HepG2 (cell line): ENCODE data around the gene BAZ1A. TPM values are rescaled to one million over a fixed set of nuclear protein-coding genes. Genes with fewer than 3 reads are reported as not detected.
A peak's percentile ranks its signal among the peaks of the same experiment; 100 is the strongest.

Source experiments
- ATF5 ChIP-seq: sonication (generic); formaldehyde crosslinking; IDR thresholded peaks from 2 replicates; pipeline ENCODE4 v1.4.0; 2020; ENCODE audit warnings: mild to moderate bottlenecking, low read depth, missing genetic modification reagents
- FOXP4 ChIP-seq: sonication (generic); formaldehyde crosslinking; IDR thresholded peaks from 2 replicates; pipeline ENCODE4 v1.4.0; 2020; ENCODE audit warnings: missing genetic modification reagents
- HDAC6 ChIP-seq: fragments of 200-600 bp; sonication (generic); IDR thresholded peaks from 2 replicates; pipeline ENCODE4 v1.7.0; 2017; ENCODE audit warnings: mild to moderate bottlenecking, antibody characterized with exemption, low read length, low read depth
- HHEX ChIP-seq: IDR thresholded peaks from 2 replicates; pipeline ENCODE4 v1.6.1; 2016; ENCODE audit warnings: control low read depth
- MTA1 ChIP-seq: sonication (generic); formaldehyde crosslinking; IDR thresholded peaks from 2 replicates; pipeline ENCODE4 v1.4.0; 2020; ENCODE audit warnings: missing genetic modification reagents, mild to moderate bottlenecking, borderline replicate concordance
- SP4 ChIP-seq: sonication (generic); formaldehyde crosslinking; IDR thresholded peaks from 2 replicates; pipeline ENCODE4 v1.8.1; 2023; ENCODE audit warnings: mild to moderate bottlenecking, missing genetic modification reagents
- TIGD3 ChIP-seq: sonication (generic); formaldehyde crosslinking; IDR thresholded peaks from 2 replicates; pipeline ENCODE4 v1.5.1; 2020; ENCODE audit warnings: mild to moderate bottlenecking, missing genetic modification reagents, borderline replicate concordance
- ZBED4 ChIP-seq: sonication (generic); formaldehyde crosslinking; IDR thresholded peaks from 2 replicates; pipeline ENCODE4 v1.4.0; 2020; ENCODE audit warnings: missing genetic modification reagents, borderline replicate concordance
- ZMAT5 ChIP-seq: sonication (generic); formaldehyde crosslinking; IDR thresholded peaks from 2 replicates; pipeline ENCODE4 v1.5.0; 2020; ENCODE audit warnings: mild to moderate bottlenecking, low read depth, missing genetic modification reagents, borderline replicate concordance
- ZNF101 ChIP-seq: sonication (generic); formaldehyde crosslinking; IDR thresholded peaks from 2 replicates; pipeline ENCODE4 v1.4.0; 2020; ENCODE audit warnings: mild to moderate bottlenecking, low read depth, missing genetic modification reagents, borderline replicate concordance
- ZNF30 ChIP-seq: sonication (generic); formaldehyde crosslinking; IDR thresholded peaks from 2 replicates; pipeline ENCODE4 v1.5.0; 2020; ENCODE audit warnings: mild to moderate bottlenecking, missing genetic modification reagents
- ZNF557 ChIP-seq: sonication (generic); formaldehyde crosslinking; IDR thresholded peaks from 2 replicates; pipeline ENCODE4 v1.4.0; 2020; ENCODE audit warnings: missing genetic modification reagents
- ZNF639 ChIP-seq: conservative IDR thresholded peaks from 2 replicates; pipeline ENCODE4 v1.6.1; 2018; ENCODE audit warnings: missing genetic modification reagents
- ZNF800 ChIP-seq: sonication (generic); formaldehyde crosslinking; IDR thresholded peaks from 2 replicates; pipeline ENCODE4 v1.4.0; 2020; ENCODE audit warnings: missing genetic modification reagents
- ZNF878 ChIP-seq: sonication (generic); formaldehyde crosslinking; IDR thresholded peaks from 2 replicates; pipeline ENCODE4 v1.8.1; 2023; ENCODE audit warnings: mild to moderate bottlenecking, missing genetic modification reagents, moderate library complexity
- ZZZ3 ChIP-seq: sonication (generic); formaldehyde crosslinking; IDR thresholded peaks from 2 replicates; pipeline ENCODE4 v1.4.0; 2020; ENCODE audit warnings: missing genetic modification reagents, mild to moderate bottlenecking, borderline replicate concordance
- polyA plus RNA-seq, 8 experiments: library from polyadenylated mRNA; depleted of rRNA in 3 of 8; stranded (reverse) in 7 of 8; unstranded in 1 of 8; fragments of >200 nt; fragmentation: Illumina TruSeq in 4 of 8; extraction: Trizol in 4 of 8; gene quantifications; 2 replicates each; pipeline versions ENCODE4 v1.2.1 to v1.2.3, GENCODE V29; 2011 to 2016; ENCODE audit warnings: low read depth in 4 of 8, missing spikeins in 1 of 8, mixed read lengths in 1 of 8; ENCODE audit not compliant: insufficient read depth in 1 of 8
- total RNA-seq, 5 experiments: library from RNA; depleted of rRNA; stranded (reverse); fragments of >200 nt; fragmentation: Illumina TruSeq; extraction: Trizol; gene quantifications; 2 replicates each; pipeline ENCODE4 v1.2.3, GENCODE V29; 2016; ENCODE audit warnings: low read depth in 1 of 5

The BAZ1A gene
- total and polyA plus RNA-seq, 2 of the 13 experiments (the other 11 are each of a cell fraction or from before 2014, with no cell fraction given): 20.9 to 56.8 TPM

- TF ChIP-seq ZNF639 (CRISPR knock-in tag) (peak; percentile 21; the same call in 1 of the 2 replicates), HDAC6 (no peak), ZNF557 (0 out of 2 replicates have a peak, but pooled peaks have one; percentile 57), ZBED4 (CRISPR knock-in tag) (no peak), ZMAT5 (CRISPR knock-in tag) (no peak), MTA1 (CRISPR knock-in tag) (no peak), ATF5 (CRISPR knock-in tag) (no peak), ZNF878 (no peak), TIGD3 (CRISPR knock-in tag) (no peak), ZNF30 (CRISPR knock-in tag) (no peak), ZZZ3 (CRISPR knock-in tag) (no peak), HHEX (CRISPR knock-in tag) (0 out of 2 replicates have a peak, but pooled peaks have one; percentile 16), ZNF101 (CRISPR knock-in tag) (no peak), ZNF800 (CRISPR knock-in tag) (no peak; the same call in 1 of the 2 replicates), SP4 (CRISPR knock-in tag) (peak; percentile 10; the same call in 1 of the 2 replicates), FOXP4 (CRISPR knock-in tag) (no peak)
Observed at GRCh38 chr14:34872822-34873588, 2.2 kb downstream of the BAZ1A start (continued).
